HCT116 (cell line): ENCODE data around the gene C1orf115.

Experiments
- CBX3 ChIP-seq: IDR thresholded peaks from 2 replicates; pipeline ENCODE4 v1.6.1; 2012; ENCODE audit warnings: low read depth
- ELF1 ChIP-seq: IDR thresholded peaks from 2 replicates; pipeline ENCODE4 v1.6.1; 2012; ENCODE audit warnings: low read depth, borderline replicate concordance
- EZH2 ChIP-seq: fragments of 200-600 bp; sonication (generic); IDR thresholded peaks from 2 replicates; pipeline ENCODE4 v1.6.1; 2017; ENCODE audit warnings: antibody characterized with exemption, mixed run types
- EZH2phosphoT487 ChIP-seq: fragments of 200-600 bp; IDR thresholded peaks from 2 replicates; pipeline ENCODE4 v1.6.1; 2018; ENCODE audit warnings: antibody characterized with exemption, borderline replicate concordance
- FOSL1 ChIP-seq: IDR thresholded peaks from 2 replicates; pipeline ENCODE4 v1.6.1; 2012; ENCODE audit warnings: low read depth
- POLR2A ChIP-seq: IDR thresholded peaks from 2 replicates; pipeline ENCODE4 v1.7.0; 2011; ENCODE audit warnings: borderline replicate concordance; ENCODE audit not compliant: insufficient read depth, insufficient read length; ENCODE audit errors: extremely low read depth
- POLR2AphosphoS5 ChIP-seq: IDR thresholded peaks from 2 replicates; pipeline ENCODE4 v1.6.1; 2011; ENCODE audit warnings: mild to moderate bottlenecking, low read depth, low read length, moderate library complexity
- RAD21 ChIP-seq: IDR thresholded peaks from 2 replicates; pipeline ENCODE4 v1.6.1; 2012; ENCODE audit warnings: low read depth, mild to moderate bottlenecking
- SIN3A ChIP-seq: IDR thresholded peaks from 2 replicates; pipeline ENCODE4 v1.6.1; 2012; ENCODE audit warnings: low read depth
- SRF ChIP-seq: IDR thresholded peaks from 2 replicates; pipeline ENCODE4 v1.6.1; 2012; ENCODE audit warnings: low read depth
- TCF7L2 ChIP-seq: IDR thresholded peaks from 2 replicates; pipeline ENCODE4 v1.7.0; 2011; ENCODE audit warnings: borderline replicate concordance, inconsistent platforms; ENCODE audit not compliant: insufficient read depth, insufficient read length; ENCODE audit errors: extremely low read depth
- TF ChIP-seq, protein P1 (sequence below), 3 experiments: fragments of 200-600 bp in 1 of 3; sonication (generic) in 1 of 3; IDR thresholded peaks in 2 of 3; conservative IDR thresholded peaks in 1 of 3; 2 replicates each; pipeline ENCODE4 v1.5.1; 2012 to 2017; ENCODE audit warnings: low read depth in 2 of 3, low read length in 2 of 3, antibody characterized with exemption in 1 of 3, borderline replicate concordance in 1 of 3, control low read depth in 1 of 3, mild to moderate bottlenecking in 1 of 3, mixed read lengths in 1 of 3, mixed run types in 1 of 3, moderate library complexity in 1 of 3; ENCODE audit not compliant: insufficient read depth in 1 of 3
- TF ChIP-seq, protein P2 (sequence below): IDR thresholded peaks from 2 replicates; pipeline ENCODE4 v1.6.1; 2012; ENCODE audit warnings: low read depth
- TF ChIP-seq, protein P3 (sequence below): IDR thresholded peaks from 2 replicates; pipeline ENCODE4 v1.6.1; 2012

DNA sequence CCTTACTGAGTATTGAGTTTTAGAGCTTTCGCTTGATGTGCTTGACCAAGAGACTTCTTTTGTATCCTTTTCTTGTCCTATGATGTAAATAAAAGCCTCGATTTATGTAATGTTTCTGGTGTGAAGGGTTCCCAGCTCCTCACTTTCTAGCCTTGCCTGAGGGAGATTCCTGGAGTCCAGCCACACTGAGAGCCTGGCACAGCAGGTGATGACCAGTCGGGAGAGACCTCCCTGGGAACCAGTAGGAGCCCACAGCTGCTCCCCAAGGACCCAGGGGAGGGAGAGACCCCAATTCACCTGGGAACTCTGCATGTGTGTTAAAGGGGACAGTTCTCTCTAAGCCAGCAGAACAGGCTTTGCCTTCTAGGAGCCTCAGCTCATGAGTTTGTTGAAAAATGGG, 8.9 kb downstream of the C1orf115 start:
- TF ChIP-seq EZH2, result no peak
- TF ChIP-seq, protein P1, sequence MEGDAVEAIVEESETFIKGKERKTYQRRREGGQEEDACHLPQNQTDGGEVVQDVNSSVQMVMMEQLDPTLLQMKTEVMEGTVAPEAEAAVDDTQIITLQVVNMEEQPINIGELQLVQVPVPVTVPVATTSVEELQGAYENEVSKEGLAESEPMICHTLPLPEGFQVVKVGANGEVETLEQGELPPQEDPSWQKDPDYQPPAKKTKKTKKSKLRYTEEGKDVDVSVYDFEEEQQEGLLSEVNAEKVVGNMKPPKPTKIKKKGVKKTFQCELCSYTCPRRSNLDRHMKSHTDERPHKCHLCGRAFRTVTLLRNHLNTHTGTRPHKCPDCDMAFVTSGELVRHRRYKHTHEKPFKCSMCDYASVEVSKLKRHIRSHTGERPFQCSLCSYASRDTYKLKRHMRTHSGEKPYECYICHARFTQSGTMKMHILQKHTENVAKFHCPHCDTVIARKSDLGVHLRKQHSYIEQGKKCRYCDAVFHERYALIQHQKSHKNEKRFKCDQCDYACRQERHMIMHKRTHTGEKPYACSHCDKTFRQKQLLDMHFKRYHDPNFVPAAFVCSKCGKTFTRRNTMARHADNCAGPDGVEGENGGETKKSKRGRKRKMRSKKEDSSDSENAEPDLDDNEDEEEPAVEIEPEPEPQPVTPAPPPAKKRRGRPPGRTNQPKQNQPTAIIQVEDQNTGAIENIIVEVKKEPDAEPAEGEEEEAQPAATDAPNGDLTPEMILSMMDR (IDR thresholded peaks at IDR 0.05 in 2 of 3, conservative IDR thresholded peaks at IDR 0.05 in 1 of 3; ENCODE audit: borderline replicate concordance in 1 of 3, insufficient read depth in 1 of 3, low read depth in 2 of 3, low read length in 2 of 3), result no peak
- TF ChIP-seq POLR2A, result no peak
- TF ChIP-seq, protein P2, sequence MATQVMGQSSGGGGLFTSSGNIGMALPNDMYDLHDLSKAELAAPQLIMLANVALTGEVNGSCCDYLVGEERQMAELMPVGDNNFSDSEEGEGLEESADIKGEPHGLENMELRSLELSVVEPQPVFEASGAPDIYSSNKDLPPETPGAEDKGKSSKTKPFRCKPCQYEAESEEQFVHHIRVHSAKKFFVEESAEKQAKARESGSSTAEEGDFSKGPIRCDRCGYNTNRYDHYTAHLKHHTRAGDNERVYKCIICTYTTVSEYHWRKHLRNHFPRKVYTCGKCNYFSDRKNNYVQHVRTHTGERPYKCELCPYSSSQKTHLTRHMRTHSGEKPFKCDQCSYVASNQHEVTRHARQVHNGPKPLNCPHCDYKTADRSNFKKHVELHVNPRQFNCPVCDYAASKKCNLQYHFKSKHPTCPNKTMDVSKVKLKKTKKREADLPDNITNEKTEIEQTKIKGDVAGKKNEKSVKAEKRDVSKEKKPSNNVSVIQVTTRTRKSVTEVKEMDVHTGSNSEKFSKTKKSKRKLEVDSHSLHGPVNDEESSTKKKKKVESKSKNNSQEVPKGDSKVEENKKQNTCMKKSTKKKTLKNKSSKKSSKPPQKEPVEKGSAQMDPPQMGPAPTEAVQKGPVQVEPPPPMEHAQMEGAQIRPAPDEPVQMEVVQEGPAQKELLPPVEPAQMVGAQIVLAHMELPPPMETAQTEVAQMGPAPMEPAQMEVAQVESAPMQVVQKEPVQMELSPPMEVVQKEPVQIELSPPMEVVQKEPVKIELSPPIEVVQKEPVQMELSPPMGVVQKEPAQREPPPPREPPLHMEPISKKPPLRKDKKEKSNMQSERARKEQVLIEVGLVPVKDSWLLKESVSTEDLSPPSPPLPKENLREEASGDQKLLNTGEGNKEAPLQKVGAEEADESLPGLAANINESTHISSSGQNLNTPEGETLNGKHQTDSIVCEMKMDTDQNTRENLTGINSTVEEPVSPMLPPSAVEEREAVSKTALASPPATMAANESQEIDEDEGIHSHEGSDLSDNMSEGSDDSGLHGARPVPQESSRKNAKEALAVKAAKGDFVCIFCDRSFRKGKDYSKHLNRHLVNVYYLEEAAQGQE, result no peak
- TF ChIP-seq CBX3, result no peak
- no peak for TF ChIP-seq SIN3A
- no peak for TF ChIP-seq TCF7L2
- no peak for TF ChIP-seq ELF1
- no peak for TF ChIP-seq FOSL1
- TF ChIP-seq, protein P3, sequence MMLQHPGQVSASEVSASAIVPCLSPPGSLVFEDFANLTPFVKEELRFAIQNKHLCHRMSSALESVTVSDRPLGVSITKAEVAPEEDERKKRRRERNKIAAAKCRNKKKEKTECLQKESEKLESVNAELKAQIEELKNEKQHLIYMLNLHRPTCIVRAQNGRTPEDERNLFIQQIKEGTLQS, result no peak
- TF ChIP-seq SRF, result no peak
- no peak for TF ChIP-seq POLR2AphosphoS5
- no peak for TF ChIP-seq EZH2phosphoT487
- no peak for TF ChIP-seq RAD21
